GM12878 (cell line): Measurements from ENCODE around the gene RPRD1B. TPM values are rescaled to one million over a fixed set of nuclear protein-coding genes. Genes with fewer than 3 reads are reported as not detected.

ENCODE experiments used
- CEBPB ChIP-seq, 2 experiments: fragments of 150-350 bp in 1 of 2; IDR thresholded peaks; 2 replicates each; pipeline ENCODE4 v1.6.1; 2012 to 2014; ENCODE audit warnings: low read depth in 2 of 2, low read length in 2 of 2, borderline replicate concordance in 1 of 2, inconsistent platforms in 1 of 2
- HDAC6 ChIP-seq: fragments of 200-600 bp; sonication (generic); IDR thresholded peaks from one replicate; pipeline ENCODE4 v1.8.0; 2017; ENCODE audit warnings: antibody characterized with exemption; ENCODE audit not compliant: unreplicated experiment
- RAD21 ChIP-seq: IDR thresholded peaks from 2 replicates; pipeline ENCODE4 v1.6.1; 2011; ENCODE audit warnings: mild to moderate bottlenecking, low read depth, low read length, moderate library complexity; ENCODE audit not compliant: insufficient read depth
- SRF ChIP-seq, 2 experiments: IDR thresholded peaks; 2 replicates each; pipeline ENCODE4 v1.6.1; 2011; ENCODE audit warnings: low read depth in 2 of 2, low read length in 2 of 2, mild to moderate bottlenecking in 1 of 2, moderate library complexity in 1 of 2
- ZNF217 ChIP-seq: fragments of 450-650 bp; IDR thresholded peaks from 2 replicates; pipeline ENCODE4 v1.6.1; 2017; ENCODE audit warnings: antibody characterized with exemption, mild to moderate bottlenecking
- ZNF24 ChIP-seq: fragments of 450-650 bp; IDR thresholded peaks from 2 replicates; pipeline ENCODE4 v1.6.1; 2017; ENCODE audit warnings: antibody characterized with exemption, mild to moderate bottlenecking
- polyA plus RNA-seq, 11 experiments: library from polyadenylated mRNA; depleted of rRNA in 4 of 11; unstranded in 6 of 11; stranded (reverse) in 5 of 11; fragments of >200 nt; fragmentation: Nextera tagmentation in 4 of 11; fragmentation: Illumina TruSeq in 1 of 11; extraction: Ambion mirVana in 4 of 11; extraction: Trizol in 1 of 11; gene quantifications; 1 replicate in 1 of 11; 2 replicates in 10 of 11; pipeline versions ENCODE4 v1.2.1 to v1.2.3, GENCODE V29; 2011 to 2016; ENCODE audit warnings: inconsistent platforms in 2 of 11, missing spikeins in 2 of 11, low read depth in 1 of 11
- total RNA-seq, 4 experiments: library from RNA; depleted of rRNA in 3 of 4; stranded (reverse); fragments of >200 nt in 3 of 4; fragmentation: Illumina TruSeq in 1 of 4; extraction: Trizol in 1 of 4; gene quantifications; 2 replicates each; pipeline versions ENCODE4 v1.2.1 to v1.2.3, GENCODE V29; 2013 to 2021
- TF ChIP-seq, protein P1 (sequence below): fragments of 450-650 bp; IDR thresholded peaks from 2 replicates; pipeline ENCODE4 v1.6.1; 2016; ENCODE audit warnings: mild to moderate bottlenecking, moderate library complexity, borderline replicate concordance
- TF ChIP-seq, protein P2 (sequence below): IDR thresholded peaks from 2 replicates; pipeline ENCODE4 v1.6.1; 2011; ENCODE audit warnings: mild to moderate bottlenecking, low read depth, low read length, moderate library complexity; ENCODE audit not compliant: insufficient replicate concordance
- TF ChIP-seq, protein P3 (sequence below): fragments of 450-650 bp; IDR thresholded peaks from 2 replicates; pipeline ENCODE4 v1.6.1; 2016; ENCODE audit warnings: mild to moderate bottlenecking
- TF ChIP-seq, protein P4 (sequence below): fragments of 450-650 bp; IDR thresholded peaks from 2 replicates; pipeline ENCODE4 v1.6.1; 2017; ENCODE audit warnings: antibody characterized with exemption, mild to moderate bottlenecking, moderate library complexity
- TF ChIP-seq, protein P5 (sequence below), 3 experiments: IDR thresholded peaks in 2 of 3; conservative IDR thresholded peaks in 1 of 3; 2 replicates each; pipeline ENCODE4 v1.5.1; 2011; ENCODE audit warnings: low read depth in 3 of 3, low read length in 3 of 3, mild to moderate bottlenecking in 3 of 3, control low read depth in 2 of 3, moderate library complexity in 2 of 3, inconsistent platforms in 1 of 3, mixed read lengths in 1 of 3; ENCODE audit not compliant: control insufficient read depth in 2 of 3, insufficient read depth in 1 of 3; ENCODE audit errors: extremely low read depth in 1 of 3
- TF ChIP-seq, protein P6 (sequence below): fragments of 450-650 bp; formaldehyde crosslinking; IDR thresholded peaks from 2 replicates; pipeline ENCODE4 v1.4.0; 2022; ENCODE audit warnings: mild to moderate bottlenecking, moderate library complexity

RPRD1B gene
- total and polyA plus RNA-seq, 10 of the 15 experiments (the other 5 are each of a cell fraction or from before 2014, with no cell fraction given) = 5.2 to 40.2 (median 30.0) TPM

DNA sequence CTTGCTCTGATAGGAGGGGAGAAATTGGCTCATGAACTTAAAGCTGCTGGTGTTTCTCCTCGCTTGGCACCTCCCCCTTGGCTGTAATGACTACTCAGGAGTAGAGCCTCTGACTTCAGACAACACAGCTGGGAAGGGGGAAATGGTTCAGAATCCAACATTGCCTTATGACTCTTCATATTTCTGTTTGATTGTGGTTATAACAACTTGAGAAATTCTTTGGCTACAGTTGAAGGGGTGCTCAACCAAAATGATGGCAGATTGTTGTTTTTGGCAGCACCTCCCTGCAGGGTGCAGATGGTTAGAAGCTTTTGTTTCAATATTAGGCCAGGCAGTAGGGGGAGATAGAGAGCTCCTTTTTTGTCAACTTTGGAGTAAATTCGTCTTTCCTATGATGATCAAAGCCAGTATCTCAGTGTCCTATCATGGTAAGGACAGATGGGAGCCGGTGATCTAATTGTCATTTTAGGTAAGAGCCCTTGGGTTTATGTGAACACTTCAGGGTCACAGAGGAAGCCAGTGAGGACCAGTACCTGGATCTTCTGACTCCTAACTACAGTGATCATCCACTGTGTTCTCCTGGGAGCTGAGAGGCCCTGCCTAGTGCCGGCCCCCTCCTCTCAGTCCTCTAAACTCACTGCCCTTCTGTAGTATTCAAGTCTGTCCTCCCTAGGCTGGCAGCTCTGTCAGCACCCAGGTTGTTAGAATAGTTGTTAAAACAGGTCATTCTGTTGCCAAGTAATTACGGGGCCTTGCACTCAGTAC is 39.9 kb downstream of the RPRD1B start (continued):
- TF ChIP-seq, protein P1, sequence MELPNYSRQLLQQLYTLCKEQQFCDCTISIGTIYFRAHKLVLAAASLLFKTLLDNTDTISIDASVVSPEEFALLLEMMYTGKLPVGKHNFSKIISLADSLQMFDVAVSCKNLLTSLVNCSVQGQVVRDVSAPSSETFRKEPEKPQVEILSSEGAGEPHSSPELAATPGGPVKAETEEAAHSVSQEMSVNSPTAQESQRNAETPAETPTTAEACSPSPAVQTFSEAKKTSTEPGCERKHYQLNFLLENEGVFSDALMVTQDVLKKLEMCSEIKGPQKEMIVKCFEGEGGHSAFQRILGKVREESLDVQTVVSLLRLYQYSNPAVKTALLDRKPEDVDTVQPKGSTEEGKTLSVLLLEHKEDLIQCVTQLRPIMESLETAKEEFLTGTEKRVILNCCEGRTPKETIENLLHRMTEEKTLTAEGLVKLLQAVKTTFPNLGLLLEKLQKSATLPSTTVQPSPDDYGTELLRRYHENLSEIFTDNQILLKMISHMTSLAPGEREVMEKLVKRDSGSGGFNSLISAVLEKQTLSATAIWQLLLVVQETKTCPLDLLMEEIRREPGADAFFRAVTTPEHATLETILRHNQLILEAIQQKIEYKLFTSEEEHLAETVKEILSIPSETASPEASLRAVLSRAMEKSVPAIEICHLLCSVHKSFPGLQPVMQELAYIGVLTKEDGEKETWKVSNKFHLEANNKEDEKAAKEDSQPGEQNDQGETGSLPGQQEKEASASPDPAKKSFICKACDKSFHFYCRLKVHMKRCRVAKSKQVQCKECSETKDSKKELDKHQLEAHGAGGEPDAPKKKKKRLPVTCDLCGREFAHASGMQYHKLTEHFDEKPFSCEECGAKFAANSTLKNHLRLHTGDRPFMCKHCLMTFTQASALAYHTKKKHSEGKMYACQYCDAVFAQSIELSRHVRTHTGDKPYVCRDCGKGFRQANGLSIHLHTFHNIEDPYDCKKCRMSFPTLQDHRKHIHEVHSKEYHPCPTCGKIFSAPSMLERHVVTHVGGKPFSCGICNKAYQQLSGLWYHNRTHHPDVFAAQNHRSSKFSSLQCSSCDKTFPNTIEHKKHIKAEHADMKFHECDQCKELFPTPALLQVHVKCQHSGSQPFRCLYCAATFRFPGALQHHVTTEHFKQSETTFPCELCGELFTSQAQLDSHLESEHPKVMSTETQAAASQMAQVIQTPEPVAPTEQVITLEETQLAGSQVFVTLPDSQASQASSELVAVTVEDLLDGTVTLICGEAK = no peak
- TF ChIP-seq, protein P2, sequence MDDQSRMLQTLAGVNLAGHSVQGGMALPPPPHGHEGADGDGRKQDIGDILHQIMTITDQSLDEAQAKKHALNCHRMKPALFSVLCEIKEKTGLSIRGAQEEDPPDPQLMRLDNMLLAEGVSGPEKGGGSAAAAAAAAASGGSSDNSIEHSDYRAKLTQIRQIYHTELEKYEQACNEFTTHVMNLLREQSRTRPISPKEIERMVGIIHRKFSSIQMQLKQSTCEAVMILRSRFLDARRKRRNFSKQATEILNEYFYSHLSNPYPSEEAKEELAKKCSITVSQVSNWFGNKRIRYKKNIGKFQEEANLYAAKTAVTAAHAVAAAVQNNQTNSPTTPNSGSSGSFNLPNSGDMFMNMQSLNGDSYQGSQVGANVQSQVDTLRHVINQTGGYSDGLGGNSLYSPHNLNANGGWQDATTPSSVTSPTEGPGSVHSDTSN = no peak
- TF ChIP-seq RAD21 = peak; percentile 77
- TF ChIP-seq, protein P3, sequence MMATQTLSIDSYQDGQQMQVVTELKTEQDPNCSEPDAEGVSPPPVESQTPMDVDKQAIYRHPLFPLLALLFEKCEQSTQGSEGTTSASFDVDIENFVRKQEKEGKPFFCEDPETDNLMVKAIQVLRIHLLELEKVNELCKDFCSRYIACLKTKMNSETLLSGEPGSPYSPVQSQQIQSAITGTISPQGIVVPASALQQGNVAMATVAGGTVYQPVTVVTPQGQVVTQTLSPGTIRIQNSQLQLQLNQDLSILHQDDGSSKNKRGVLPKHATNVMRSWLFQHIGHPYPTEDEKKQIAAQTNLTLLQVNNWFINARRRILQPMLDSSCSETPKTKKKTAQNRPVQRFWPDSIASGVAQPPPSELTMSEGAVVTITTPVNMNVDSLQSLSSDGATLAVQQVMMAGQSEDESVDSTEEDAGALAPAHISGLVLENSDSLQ = no peak
- TF ChIP-seq, protein P4, sequence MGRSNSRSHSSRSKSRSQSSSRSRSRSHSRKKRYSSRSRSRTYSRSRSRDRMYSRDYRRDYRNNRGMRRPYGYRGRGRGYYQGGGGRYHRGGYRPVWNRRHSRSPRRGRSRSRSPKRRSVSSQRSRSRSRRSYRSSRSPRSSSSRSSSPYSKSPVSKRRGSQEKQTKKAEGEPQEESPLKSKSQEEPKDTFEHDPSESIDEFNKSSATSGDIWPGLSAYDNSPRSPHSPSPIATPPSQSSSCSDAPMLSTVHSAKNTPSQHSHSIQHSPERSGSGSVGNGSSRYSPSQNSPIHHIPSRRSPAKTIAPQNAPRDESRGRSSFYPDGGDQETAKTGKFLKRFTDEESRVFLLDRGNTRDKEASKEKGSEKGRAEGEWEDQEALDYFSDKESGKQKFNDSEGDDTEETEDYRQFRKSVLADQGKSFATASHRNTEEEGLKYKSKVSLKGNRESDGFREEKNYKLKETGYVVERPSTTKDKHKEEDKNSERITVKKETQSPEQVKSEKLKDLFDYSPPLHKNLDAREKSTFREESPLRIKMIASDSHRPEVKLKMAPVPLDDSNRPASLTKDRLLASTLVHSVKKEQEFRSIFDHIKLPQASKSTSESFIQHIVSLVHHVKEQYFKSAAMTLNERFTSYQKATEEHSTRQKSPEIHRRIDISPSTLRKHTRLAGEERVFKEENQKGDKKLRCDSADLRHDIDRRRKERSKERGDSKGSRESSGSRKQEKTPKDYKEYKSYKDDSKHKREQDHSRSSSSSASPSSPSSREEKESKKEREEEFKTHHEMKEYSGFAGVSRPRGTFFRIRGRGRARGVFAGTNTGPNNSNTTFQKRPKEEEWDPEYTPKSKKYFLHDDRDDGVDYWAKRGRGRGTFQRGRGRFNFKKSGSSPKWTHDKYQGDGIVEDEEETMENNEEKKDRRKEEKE = no peak
- TF ChIP-seq ZNF217 = no peak
- TF ChIP-seq, protein P5, sequence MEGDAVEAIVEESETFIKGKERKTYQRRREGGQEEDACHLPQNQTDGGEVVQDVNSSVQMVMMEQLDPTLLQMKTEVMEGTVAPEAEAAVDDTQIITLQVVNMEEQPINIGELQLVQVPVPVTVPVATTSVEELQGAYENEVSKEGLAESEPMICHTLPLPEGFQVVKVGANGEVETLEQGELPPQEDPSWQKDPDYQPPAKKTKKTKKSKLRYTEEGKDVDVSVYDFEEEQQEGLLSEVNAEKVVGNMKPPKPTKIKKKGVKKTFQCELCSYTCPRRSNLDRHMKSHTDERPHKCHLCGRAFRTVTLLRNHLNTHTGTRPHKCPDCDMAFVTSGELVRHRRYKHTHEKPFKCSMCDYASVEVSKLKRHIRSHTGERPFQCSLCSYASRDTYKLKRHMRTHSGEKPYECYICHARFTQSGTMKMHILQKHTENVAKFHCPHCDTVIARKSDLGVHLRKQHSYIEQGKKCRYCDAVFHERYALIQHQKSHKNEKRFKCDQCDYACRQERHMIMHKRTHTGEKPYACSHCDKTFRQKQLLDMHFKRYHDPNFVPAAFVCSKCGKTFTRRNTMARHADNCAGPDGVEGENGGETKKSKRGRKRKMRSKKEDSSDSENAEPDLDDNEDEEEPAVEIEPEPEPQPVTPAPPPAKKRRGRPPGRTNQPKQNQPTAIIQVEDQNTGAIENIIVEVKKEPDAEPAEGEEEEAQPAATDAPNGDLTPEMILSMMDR (IDR thresholded peaks at IDR 0.05 in 2 of 3, conservative IDR thresholded peaks at IDR 0.05 in 1 of 3; ENCODE audit: control insufficient read depth in 2 of 3, extremely low read depth in 1 of 3, insufficient read depth in 1 of 3, low read depth in 3 of 3, low read length in 3 of 3) = peak; percentile 62 to 75 (median 71)
- no peak for TF ChIP-seq HDAC6
- no peak for TF ChIP-seq CEBPB (IDR thresholded peaks at IDR 0.05; ENCODE audit: borderline replicate concordance in 1 of 2, low read depth in 2 of 2, low read length in 2 of 2)
- no peak for TF ChIP-seq SRF (IDR thresholded peaks at IDR 0.05; ENCODE audit: low read depth in 2 of 2, low read length in 2 of 2)
- 0 out of 2 replicates have a peak, but pooled peaks have one; percentile 31 for TF ChIP-seq ZNF24
- TF ChIP-seq, protein P6, sequence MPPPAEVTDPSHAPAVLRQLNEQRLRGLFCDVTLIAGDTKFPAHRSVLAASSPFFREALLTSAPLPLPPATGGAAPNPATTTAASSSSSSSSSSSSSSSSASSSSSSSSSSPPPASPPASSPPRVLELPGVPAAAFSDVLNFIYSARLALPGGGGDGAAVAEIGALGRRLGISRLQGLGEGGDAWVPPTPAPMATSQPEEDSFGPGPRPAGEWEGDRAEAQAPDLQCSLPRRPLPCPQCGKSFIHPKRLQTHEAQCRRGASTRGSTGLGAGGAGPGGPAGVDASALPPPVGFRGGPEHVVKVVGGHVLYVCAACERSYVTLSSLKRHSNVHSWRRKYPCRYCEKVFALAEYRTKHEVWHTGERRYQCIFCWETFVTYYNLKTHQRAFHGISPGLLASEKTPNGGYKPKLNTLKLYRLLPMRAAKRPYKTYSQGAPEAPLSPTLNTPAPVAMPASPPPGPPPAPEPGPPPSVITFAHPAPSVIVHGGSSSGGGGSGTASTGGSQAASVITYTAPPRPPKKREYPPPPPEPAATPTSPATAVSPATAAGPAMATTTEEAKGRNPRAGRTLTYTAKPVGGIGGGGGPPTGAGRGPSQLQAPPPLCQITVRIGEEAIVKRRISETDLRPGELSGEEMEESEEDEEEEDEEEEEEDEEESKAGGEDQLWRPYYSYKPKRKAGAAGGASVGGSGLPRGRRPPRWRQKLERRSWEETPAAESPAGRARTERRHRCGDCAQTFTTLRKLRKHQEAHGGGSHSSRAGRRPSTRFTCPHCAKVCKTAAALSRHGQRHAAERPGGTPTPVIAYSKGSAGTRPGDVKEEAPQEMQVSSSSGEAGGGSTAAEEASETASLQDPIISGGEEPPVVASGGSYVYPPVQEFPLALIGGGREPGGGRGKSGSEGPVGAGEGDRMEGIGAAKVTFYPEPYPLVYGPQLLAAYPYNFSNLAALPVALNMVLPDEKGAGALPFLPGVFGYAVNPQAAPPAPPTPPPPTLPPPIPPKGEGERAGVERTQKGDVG (CRISPR knock-in tag) = no peak
